Measurements from ENCODE around the gene VMAC.

Gene VMAC

GRCh38 chr19:5890099-5890498 is 14.6 kb upstream of the VMAC start:
- Histone ChIP-seq H3K36me3 (ENCODE audit: insufficient read depth, low read length) (peaks cover 4% of the 10 kb centered on the region), H3K4me3 (ENCODE audit: low read depth in 1 of 2, low read length in 2 of 2) (no peak overlapping the region), H3K27me3 (ENCODE audit: insufficient read depth, low read length, poor library complexity) (no peaks in the 10 kb centered on the region), H3K4me2 (ENCODE audit: insufficient read depth, low read length) (no peak overlapping the region), H3K9me3 (ENCODE audit: insufficient read depth, low read length, severe bottlenecking) (no peaks in the 10 kb centered on the region), H3K4me1 (ENCODE audit: insufficient read depth, low read length) (no peaks in the 10 kb centered on the region), H2AFZ (ENCODE audit: low read depth, low read length) (no peak overlapping the region), H3K27ac (ENCODE audit: low read length) (no peak overlapping the region), H3K79me2 (ENCODE audit: insufficient read depth, low read length) (no peaks in the 10 kb centered on the region), H4K20me1 (ENCODE audit: insufficient read depth, low read length) (peaks cover 12% of the 10 kb centered on the region; the same call in 1 of the 2 replicates), H3K9ac (ENCODE audit: low read depth, low read length) (no peak overlapping the region)
- ATAC-seq (ENCODE audit: insufficient read depth, low read depth) (peak; percentile 13; the same call in 1 of the 3 replicates), DNase-seq (no peak)
- TF ChIP-seq CTCF (IDR thresholded peaks at IDR 0.05; ENCODE audit: borderline replicate concordance, extremely low read depth, low read length, poor library complexity, severe bottlenecking) (no peak), EZH2 (IDR thresholded peaks at IDR 0.05; ENCODE audit: borderline replicate concordance, low read depth, low read length, severe bottlenecking) (no peak)

GRCh38 chr19:5891572-5891937 is 13.1 kb upstream of the VMAC start:
- DNase-seq (no peak), ATAC-seq (ENCODE audit: insufficient read depth, low read depth) (peak; percentile 21; the same call in 1 of the 3 replicates)
- Histone ChIP-seq H4K20me1 (ENCODE audit: insufficient read depth, low read length) (peaks cover 23% of the 10 kb centered on the region), H3K4me3 (ENCODE audit: low read depth in 1 of 2, low read length in 2 of 2) (no peak overlapping the region), H3K9me3 (ENCODE audit: insufficient read depth, low read length, severe bottlenecking) (no peaks in the 10 kb centered on the region), H3K4me2 (ENCODE audit: insufficient read depth, low read length) (no peak overlapping the region), H2AFZ (ENCODE audit: low read depth, low read length) (no peak overlapping the region), H3K27ac (ENCODE audit: low read length) (no peak overlapping the region), H3K79me2 (ENCODE audit: insufficient read depth, low read length) (no peaks in the 10 kb centered on the region), H3K36me3 (ENCODE audit: insufficient read depth, low read length) (peaks cover 18% of the 10 kb centered on the region), H3K9ac (ENCODE audit: low read depth, low read length) (no peak overlapping the region), H3K27me3 (ENCODE audit: insufficient read depth, low read length, poor library complexity) (no peaks in the 10 kb centered on the region), H3K4me1 (ENCODE audit: insufficient read depth, low read length) (no peaks in the 10 kb centered on the region)
- TF ChIP-seq EZH2 (IDR thresholded peaks at IDR 0.05; ENCODE audit: borderline replicate concordance, low read depth, low read length, severe bottlenecking): no peak
- no peak for TF ChIP-seq CTCF (IDR thresholded peaks at IDR 0.05; ENCODE audit: borderline replicate concordance, extremely low read depth, low read length, poor library complexity, severe bottlenecking)

GRCh38 chr19:5891938-5892771 is 12.5 kb upstream of the VMAC start:
- H3K4me1 ChIP-seq (ENCODE audit: insufficient read depth, low read length): no peaks in the 10 kb centered on the region
- H3K27me3 ChIP-seq (ENCODE audit: insufficient read depth, low read length, poor library complexity): no peaks in the 10 kb centered on the region
- H3K4me2 ChIP-seq (ENCODE audit: insufficient read depth, low read length): no peak overlapping the region
- ATAC-seq (ENCODE audit: insufficient read depth, low read depth): 0 out of 3 replicates have a peak, but pooled peaks have one; percentile 10
- H4K20me1 ChIP-seq (ENCODE audit: insufficient read depth, low read length): peaks cover 29% of the 10 kb centered on the region
- DNase-seq: no peak
- no peak for TF ChIP-seq EZH2 (IDR thresholded peaks at IDR 0.05; ENCODE audit: borderline replicate concordance, low read depth, low read length, severe bottlenecking)
- TF ChIP-seq CTCF (IDR thresholded peaks at IDR 0.05; ENCODE audit: borderline replicate concordance, extremely low read depth, low read length, poor library complexity, severe bottlenecking): no peak
- H3K9ac ChIP-seq (ENCODE audit: low read depth, low read length): no peak overlapping the region
- no peak overlapping the region for H3K27ac ChIP-seq (ENCODE audit: low read length)
- H3K79me2 ChIP-seq (ENCODE audit: insufficient read depth, low read length): peaks cover 2% of the 10 kb centered on the region
- no peaks in the 10 kb centered on the region for H3K9me3 ChIP-seq (ENCODE audit: insufficient read depth, low read length, severe bottlenecking)
- no peak overlapping the region for H2AFZ ChIP-seq (ENCODE audit: low read depth, low read length)
- no peak overlapping the region for H3K4me3 ChIP-seq (ENCODE audit: low read depth in 1 of 2, low read length in 2 of 2)
- peaks cover 24% of the 10 kb centered on the region for H3K36me3 ChIP-seq (ENCODE audit: insufficient read depth, low read length)
